GM21528 (cell line): ENCODE data around the gene BOLA2B.
A peak's percentile ranks its signal among the peaks of the same experiment; 100 is the strongest.
"Not testable (repeated sequence)": the region's sequence is repeated elsewhere in the genome, so short reads cannot be mapped to it uniquely, and the experiment has no call there.

Experiments
- ATAC-seq: cut with Tn5 transposase; IDR thresholded peaks from one replicate; pipeline ENCODE4 v1.9.1; 2021; ENCODE audit warnings: mild to moderate bottlenecking, moderate library complexity; ENCODE audit not compliant: unreplicated experiment, low FRiP score

Gene BOLA2B

GRCh38 chr16:30193615-30194014, at the start of gene BOLA2B, which contains the start of gene SLX1A:
BOLA2B (minus strand) TSS chr16:30193666; CDS start chr16:30193595, 71 bp downstream.
SLX1A (plus strand) TSS chr16:30193875; CDS start chr16:30194085, 210 bp downstream.
- peak; percentile 81 for ATAC-seq

- ATAC-seq = not testable (repeated sequence)
Observed at GRCh38 chr16:30217082-30217481, 23.6 kb upstream of the BOLA2B start.

- not testable (repeated sequence) for ATAC-seq
Observed at GRCh38 chr16:30211414-30211813, 17.9 kb upstream of the BOLA2B start.

- not testable (repeated sequence) for ATAC-seq
Observed at GRCh38 chr16:30209032-30209431, 15.6 kb upstream of the BOLA2B start.

- ATAC-seq = not testable (repeated sequence)
Observed at GRCh38 chr16:30207063-30207704, 13.7 kb upstream of the BOLA2B start.

DNA sequence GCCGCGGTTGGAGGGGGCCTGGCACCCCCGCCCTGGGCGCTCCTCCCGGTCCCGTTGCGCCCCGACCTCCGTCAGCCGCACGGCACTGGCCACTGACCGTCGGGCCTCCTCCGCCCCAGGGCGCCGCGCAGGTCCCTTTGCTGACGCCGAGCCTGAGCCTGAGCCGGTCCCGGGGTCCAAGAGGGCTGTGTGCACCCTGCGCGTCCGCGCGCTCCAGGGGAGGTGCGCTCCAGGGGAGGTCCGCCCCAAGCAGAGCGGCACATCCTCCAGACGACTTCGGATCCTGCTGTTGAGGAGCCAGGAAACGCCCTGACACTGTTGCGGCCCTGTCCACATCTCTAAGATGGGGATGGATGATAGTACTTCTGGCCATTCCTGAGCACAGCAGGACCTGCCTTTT, 12.8 kb upstream of the BOLA2B start:
- not testable (repeated sequence) for ATAC-seq

DNA sequence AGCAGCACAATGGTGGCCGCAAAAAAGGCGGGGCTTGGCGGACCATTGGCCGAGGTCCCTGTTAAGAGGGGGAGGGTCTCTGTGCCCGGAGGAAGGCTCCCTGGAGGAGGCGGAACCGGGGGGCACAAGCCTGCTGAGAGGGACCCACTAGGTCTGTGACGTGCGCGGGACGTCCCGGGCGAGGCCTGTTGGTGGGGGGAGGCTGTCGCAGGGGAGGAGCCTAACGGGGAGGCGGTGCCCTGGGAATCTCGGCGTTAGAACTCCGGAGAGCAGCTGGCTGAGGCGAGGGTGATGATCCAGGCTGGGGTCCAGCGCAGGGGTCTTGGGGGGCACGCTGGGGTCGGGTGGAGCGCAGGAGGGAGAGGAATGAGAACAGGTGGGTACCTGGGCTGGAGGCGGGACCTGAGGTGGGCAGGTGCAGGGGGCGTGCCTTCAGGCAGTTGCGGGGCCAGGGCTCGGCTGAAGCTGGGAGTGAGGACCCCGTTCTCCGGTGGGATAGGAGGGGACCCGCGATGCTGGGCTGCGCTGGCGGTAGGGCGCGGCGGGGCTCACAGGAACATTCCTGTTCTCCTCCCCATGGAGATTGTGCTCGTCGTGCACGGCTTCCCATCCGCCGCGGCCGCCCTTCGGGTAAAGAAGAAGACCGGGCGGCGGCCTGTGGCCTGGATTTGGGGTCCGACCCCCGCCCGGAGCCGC, 12.2 kb upstream of the BOLA2B start:
- ATAC-seq = not testable (repeated sequence)

GRCh38 chr16:30199608-30200343, 6.3 kb upstream of the BOLA2B start:
- not testable (repeated sequence) for ATAC-seq

DNA sequence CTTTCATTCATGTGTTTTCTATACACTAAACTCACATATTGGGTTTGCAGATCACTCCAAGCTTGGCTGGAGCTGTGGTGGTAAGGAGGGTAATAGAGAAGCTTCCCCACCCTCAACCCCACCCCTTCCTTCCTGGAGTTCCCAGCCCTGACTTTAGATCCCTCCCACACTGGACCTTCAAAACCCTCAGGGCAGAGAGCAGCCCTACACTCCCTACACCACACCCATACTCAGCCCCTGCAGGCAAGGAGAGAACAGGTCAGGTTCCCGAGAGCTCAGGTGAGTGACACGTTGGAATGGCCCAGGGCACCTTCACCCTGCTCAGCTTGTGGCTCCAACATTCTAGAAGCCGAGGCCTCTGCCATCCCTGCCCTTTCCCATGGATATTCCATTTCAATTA, 5.6 kb upstream of the BOLA2B start, which contains the start of gene SULT1A3:
SULT1A3 (plus strand) TSS at position 207 of the 400 bp plus-strand sequence. CDS start 1,474 bp downstream, outside the sequence.
- ATAC-seq = not testable (repeated sequence)

- not testable (repeated sequence) for ATAC-seq
Observed at GRCh38 chr16:30197001-30197400, 3.5 kb upstream of the BOLA2B start.

- peak; percentile 66 for ATAC-seq
Observed at GRCh38 chr16:30194172-30194925, 883 bp upstream of the BOLA2B start.

GRCh38 chr16:30193098-30193497, 368 bp downstream of the BOLA2B start:
- ATAC-seq = peak; percentile 14

- ATAC-seq = not testable (repeated sequence)
Observed at GRCh38 chr16:30191158-30191557, 2.3 kb downstream of the BOLA2B start.

DNA sequence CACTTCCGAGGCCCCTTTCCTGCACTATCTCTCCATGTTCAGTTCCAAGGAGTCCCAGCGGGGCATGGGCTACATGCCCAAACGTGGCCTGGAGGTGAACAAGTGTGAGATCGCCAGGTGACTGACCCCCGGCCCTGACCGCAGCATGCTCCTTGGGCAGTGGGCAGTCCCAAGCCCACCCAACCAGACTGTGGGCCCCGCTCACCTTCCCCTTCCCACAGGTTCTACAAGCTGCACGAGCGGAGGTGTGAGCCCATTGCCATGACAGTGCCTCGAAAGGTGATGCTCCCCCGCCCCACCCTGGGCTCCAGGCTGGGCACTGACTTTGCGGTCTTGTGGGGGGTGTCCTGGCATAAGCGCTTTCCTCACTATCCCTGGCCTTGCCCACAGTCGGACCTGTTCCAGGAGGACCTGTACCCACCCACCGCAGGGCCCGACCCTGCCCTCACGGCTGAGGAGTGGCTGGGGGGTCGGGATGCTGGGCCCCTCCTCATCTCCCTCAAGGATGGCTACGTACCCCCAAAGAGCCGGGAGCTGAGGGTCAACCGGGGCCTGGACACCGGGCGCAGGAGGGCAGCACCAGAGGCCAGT, 5.4 kb downstream of the BOLA2B start:
- no peak for ATAC-seq

DNA sequence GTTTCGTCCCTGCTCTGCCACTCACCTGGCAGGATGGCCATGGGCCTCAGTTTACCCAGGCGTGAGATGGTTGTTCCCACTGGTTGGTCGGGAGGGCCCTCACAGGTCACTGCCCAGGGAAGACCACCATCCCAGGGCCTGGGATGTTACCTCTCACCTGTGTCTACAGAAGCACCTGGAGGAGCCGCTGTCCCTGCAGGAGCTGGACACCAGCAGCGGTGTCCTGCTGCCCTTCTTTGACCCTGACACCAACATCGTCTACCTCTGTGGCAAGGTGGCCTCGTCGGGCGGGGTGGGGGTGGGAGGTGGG, 6.0 kb downstream of the BOLA2B start:
- ATAC-seq = no peak

DNA sequence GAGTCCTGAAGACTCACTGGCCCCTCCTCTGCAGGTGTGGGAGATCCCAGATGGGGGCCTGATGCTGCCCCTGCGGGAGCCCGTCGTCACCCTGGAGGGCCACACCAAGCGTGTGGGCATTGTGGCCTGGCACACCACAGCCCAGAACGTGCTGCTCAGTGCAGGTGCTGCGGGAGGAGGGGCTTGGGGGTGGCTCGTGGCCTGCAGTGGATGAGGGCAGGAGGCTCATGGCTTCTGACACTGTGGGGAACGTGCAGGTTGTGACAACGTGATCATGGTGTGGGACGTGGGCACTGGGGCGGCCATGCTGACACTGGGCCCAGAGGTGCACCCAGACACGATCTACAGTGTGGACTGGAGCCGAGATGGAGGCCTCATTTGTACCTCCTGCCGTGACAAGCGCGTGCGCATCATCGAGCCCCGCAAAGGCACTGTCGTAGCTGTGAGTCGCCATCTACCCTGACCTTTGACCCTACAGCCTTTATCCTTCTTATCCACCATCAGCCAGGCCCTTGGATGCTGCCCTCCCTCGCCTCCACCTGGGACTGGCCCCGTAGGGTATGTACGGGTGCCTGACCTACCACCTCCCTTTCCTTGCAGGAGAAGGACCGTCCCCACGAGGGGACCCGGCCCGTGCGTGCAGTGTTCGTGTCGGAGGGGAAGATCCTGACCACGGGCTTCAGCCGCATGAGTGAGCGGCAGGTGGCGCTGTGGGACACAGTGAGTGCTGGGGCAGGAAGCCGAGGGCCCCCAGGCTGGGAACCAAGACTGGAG, 6.5 kb downstream of the BOLA2B start:
- ATAC-seq = no peak

DNA sequence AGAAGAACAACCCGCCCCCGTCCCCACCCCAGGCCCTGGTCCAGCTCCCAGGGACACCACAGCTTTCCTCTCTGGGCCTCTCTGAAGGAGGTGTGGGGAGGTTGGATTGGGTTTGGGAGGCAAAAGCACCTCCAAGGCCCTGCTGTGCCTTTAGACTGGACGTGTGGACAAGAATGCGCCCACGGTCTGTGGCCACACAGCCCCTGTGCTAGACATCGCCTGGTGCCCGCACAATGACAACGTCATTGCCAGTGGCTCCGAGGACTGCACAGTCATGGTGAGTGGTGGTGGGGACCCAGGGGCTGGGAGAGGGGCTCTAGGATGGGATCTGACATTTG, 7.1 kb downstream of the BOLA2B start:
- no peak for ATAC-seq

- ATAC-seq = no peak
Observed at GRCh38 chr16:30185683-30186421, 7.6 kb downstream of the BOLA2B start.
